Esophagus muscularis mucosa (tissue), 4 donors: ENCODE data around the gene MYO15B.

Experiments
- EP300 ChIP-seq: sonication (generic); formaldehyde crosslinking; IDR thresholded peaks from one replicate; pipeline ENCODE4 v1.6.1; 2017; ENCODE audit warnings: antibody characterized with exemption
- POLR2A ChIP-seq: fragments of 450-650 bp; IDR thresholded peaks from one replicate; pipeline ENCODE4 v1.6.1; 2017; ENCODE audit warnings: antibody characterized with exemption, moderate library complexity, mild to moderate bottlenecking, low read depth
- POLR2AphosphoS5 ChIP-seq, 2 donors: sonication (generic); formaldehyde crosslinking; IDR thresholded peaks; one replicate each; pipeline ENCODE4 v1.6.1; 2017; ENCODE audit warnings: antibody characterized with exemption in 2 of 2
- TF ChIP-seq, protein P1 (sequence below), 3 experiments: fragments of 200-600 bp in 2 of 3; fragments of 450-650 bp in 1 of 3; sonication (generic) in 2 of 3; IDR thresholded peaks; one replicate each; pipeline ENCODE4 v1.5.1; 2017 to 2019; ENCODE audit warnings: antibody characterized with exemption in 3 of 3, mild to moderate bottlenecking in 2 of 3, moderate library complexity in 1 of 3

DNA sequence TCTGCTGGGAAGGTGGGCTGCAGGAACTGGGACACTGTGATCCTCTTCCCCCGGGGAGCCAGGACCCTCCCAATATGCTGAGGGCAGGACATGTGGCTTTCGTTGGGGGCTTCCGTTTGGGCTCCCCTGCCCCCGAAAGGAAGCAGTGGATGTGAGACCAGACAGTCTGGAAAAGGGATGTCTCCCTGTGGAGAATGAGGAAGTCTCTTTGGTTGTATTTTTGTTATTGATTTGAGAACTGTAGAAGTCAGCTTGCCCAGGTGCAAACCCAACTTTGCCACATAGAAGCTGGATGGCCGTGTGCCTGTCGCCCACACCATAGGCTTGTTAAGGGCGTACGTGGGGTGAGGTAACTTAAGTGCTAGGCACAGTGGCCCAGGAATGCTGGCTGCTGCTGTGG lies 43.4 kb upstream of the MYO15B start:
- no peak for TF ChIP-seq POLR2A
- no peak for TF ChIP-seq EP300
- TF ChIP-seq, protein P1, sequence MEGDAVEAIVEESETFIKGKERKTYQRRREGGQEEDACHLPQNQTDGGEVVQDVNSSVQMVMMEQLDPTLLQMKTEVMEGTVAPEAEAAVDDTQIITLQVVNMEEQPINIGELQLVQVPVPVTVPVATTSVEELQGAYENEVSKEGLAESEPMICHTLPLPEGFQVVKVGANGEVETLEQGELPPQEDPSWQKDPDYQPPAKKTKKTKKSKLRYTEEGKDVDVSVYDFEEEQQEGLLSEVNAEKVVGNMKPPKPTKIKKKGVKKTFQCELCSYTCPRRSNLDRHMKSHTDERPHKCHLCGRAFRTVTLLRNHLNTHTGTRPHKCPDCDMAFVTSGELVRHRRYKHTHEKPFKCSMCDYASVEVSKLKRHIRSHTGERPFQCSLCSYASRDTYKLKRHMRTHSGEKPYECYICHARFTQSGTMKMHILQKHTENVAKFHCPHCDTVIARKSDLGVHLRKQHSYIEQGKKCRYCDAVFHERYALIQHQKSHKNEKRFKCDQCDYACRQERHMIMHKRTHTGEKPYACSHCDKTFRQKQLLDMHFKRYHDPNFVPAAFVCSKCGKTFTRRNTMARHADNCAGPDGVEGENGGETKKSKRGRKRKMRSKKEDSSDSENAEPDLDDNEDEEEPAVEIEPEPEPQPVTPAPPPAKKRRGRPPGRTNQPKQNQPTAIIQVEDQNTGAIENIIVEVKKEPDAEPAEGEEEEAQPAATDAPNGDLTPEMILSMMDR (IDR thresholded peaks at IDR 0.05), result no peak
- TF ChIP-seq POLR2AphosphoS5 (IDR thresholded peaks at IDR 0.05), result no peak
